IMR-90 (cell line): ENCODE results near the gene PSMB4.

ENCODE experiments used
- BHLHE40 ChIP-seq: fragments of 150-350 bp; IDR thresholded peaks from 2 replicates; pipeline ENCODE4 v1.6.1; 2016; ENCODE audit warnings: mild to moderate bottlenecking, low read depth, low read length
- CEBPB ChIP-seq: IDR thresholded peaks from 2 replicates; pipeline ENCODE4 v1.6.1; 2012; ENCODE audit warnings: low read depth, low read length, improper control_type of control experiment
- CHD1 ChIP-seq: IDR thresholded peaks from 2 replicates; pipeline ENCODE4 v1.6.1; 2012; ENCODE audit warnings: low read depth, low read length, improper control_type of control experiment
- CTCF ChIP-seq: conservative IDR thresholded peaks from 2 replicates; pipeline ENCODE4 v1.5.1; 2012; ENCODE audit warnings: mild to moderate bottlenecking, low read depth, low read length, improper control_type of control experiment
- ELK1 ChIP-seq: fragments of 150-350 bp; IDR thresholded peaks from 2 replicates; pipeline ENCODE4 v1.6.1; 2016; ENCODE audit warnings: low read depth, mild to moderate bottlenecking, low read length, moderate library complexity, borderline replicate concordance
- FOS ChIP-seq: fragments of 150-350 bp; IDR thresholded peaks from 2 replicates; pipeline ENCODE4 v1.6.1; 2016; ENCODE audit warnings: low read depth, low read length
- MAFK ChIP-seq: IDR thresholded peaks from 2 replicates; pipeline ENCODE4 v1.6.1; 2012; ENCODE audit warnings: low read depth, low read length, improper control_type of control experiment
- MXI1 ChIP-seq: IDR thresholded peaks from 2 replicates; pipeline ENCODE4 v1.6.1; 2012; ENCODE audit warnings: low read depth, mild to moderate bottlenecking, low read length, moderate library complexity, borderline replicate concordance
- POLR2A ChIP-seq: IDR thresholded peaks from 2 replicates; pipeline ENCODE4 v1.6.1; 2012; ENCODE audit warnings: mild to moderate bottlenecking, low read depth, low read length
- RAD21 ChIP-seq: IDR thresholded peaks from 2 replicates; pipeline ENCODE4 v1.6.1; 2012; ENCODE audit warnings: low read length, improper control_type of control experiment
- RCOR1 ChIP-seq: IDR thresholded peaks from 2 replicates; pipeline ENCODE4 v1.6.1; 2012; ENCODE audit warnings: mild to moderate bottlenecking, low read length, improper control_type of control experiment; ENCODE audit not compliant: insufficient replicate concordance
- RFX5 ChIP-seq: IDR thresholded peaks from 2 replicates; pipeline ENCODE4 v1.8.0; 2012; ENCODE audit warnings: low read depth, mild to moderate bottlenecking, low read length, moderate library complexity
- SMC3 ChIP-seq: fragments of 150-350 bp; IDR thresholded peaks from 2 replicates; pipeline ENCODE4 v1.6.1; 2016; ENCODE audit warnings: low read depth, mild to moderate bottlenecking, antibody characterized with exemption, low read length, moderate library complexity
- TF ChIP-seq, protein P1 (sequence below): fragments of 150-350 bp; IDR thresholded peaks from 2 replicates; pipeline ENCODE4 v1.6.1; 2017; ENCODE audit warnings: mild to moderate bottlenecking, antibody characterized with exemption, low read length, low read depth

- TF ChIP-seq CEBPB = no peak
- no peak for TF ChIP-seq CTCF
- TF ChIP-seq POLR2A = no peak
- TF ChIP-seq MAFK = no peak
- no peak for TF ChIP-seq RFX5
- no peak for TF ChIP-seq CHD1
- no peak for TF ChIP-seq BHLHE40
- TF ChIP-seq, protein P1, sequence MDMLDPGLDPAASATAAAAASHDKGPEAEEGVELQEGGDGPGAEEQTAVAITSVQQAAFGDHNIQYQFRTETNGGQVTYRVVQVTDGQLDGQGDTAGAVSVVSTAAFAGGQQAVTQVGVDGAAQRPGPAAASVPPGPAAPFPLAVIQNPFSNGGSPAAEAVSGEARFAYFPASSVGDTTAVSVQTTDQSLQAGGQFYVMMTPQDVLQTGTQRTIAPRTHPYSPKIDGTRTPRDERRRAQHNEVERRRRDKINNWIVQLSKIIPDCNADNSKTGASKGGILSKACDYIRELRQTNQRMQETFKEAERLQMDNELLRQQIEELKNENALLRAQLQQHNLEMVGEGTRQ = no peak
- TF ChIP-seq SMC3 = no peak
- TF ChIP-seq MXI1 = no peak
- TF ChIP-seq RAD21 = no peak
- TF ChIP-seq ELK1 = no peak
- no peak for TF ChIP-seq FOS
- TF ChIP-seq RCOR1 = no peak
These were observed 8.3 kb upstream of the PSMB4 start for GRCh38 chr1:151391079-151391563.
